ENCODE measurements around the gene LTBP2. TPM values are rescaled to one million over a fixed set of nuclear protein-coding genes. Genes with fewer than 3 reads are reported as not detected.

LTBP2 gene
- total and polyA plus RNA-seq, 8 donors: 2.9 to 36.2 (median 7.9) TPM

DNA sequence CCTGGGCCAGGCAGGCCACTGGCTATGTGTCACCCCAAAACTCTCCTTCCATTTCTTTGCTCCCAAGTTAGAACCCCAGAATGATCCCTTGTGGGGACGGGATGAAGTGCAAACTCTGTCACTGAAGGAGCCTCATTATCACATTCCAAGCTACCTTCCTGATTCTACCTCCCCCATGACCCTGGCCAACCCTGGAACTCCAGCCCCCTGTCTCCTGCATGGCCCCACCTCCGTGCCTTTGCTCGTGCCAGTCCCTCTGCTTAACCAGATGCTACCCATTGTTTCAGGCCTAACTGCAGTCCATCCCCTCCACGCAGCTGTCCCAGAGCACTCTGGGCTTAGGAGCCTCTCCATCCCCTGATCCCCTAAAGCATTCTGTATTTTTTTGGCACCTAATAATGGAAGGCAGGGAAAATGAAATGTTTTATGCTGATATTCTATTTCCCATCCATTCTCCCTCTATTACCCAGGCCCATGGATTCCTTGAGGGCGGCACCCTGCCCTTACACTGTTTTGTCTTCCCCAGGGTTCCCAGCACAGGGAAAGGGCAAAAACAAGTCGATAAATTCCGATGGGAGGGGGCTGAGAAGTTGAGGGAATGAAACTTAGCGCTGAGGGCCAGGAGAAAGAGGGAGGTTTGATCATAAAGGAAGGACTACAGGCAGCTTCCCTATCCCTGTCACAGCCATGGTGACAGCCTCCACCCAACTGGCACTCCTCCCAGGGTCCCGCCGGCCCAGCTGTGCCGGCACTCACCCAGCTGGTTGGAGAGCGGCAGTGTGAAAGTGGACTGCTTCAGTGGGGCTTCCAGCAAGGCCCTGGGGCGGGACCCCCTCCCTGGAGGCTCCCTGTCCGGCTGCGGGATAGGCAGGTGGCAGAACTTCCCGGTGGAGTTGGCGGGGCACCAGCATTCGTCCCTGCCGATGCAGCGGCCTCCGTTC lies 60.3 kb downstream of the LTBP2 start:
- peak in 1 of 2 donors; percentile 59 for DNase-seq
- intact Hi-C loops (cut with DNase I; ENCODE audit: low total_unique reads): no loop called here
- Histone ChIP-seq H3K9me3 (no peaks in the 10 kb centered on the region), H3K27me3 (no peaks in the 10 kb centered on the region), H3K27ac (peak overlapping the region in 4 of 5 donors; percentile 4 to 50 (median 33)), H3K36me3 (peaks cover 0 to 2% (median 0%) of the 10 kb centered on the region in 4 donors), H3K4me1 (peaks cover 0 to 19% (median 8%) of the 10 kb centered on the region in 4 donors), H3K4me3 (no peak overlapping the region)
- no peak for TF ChIP-seq EP300 (IDR thresholded peaks at IDR 0.05)
- TF ChIP-seq, protein P1, sequence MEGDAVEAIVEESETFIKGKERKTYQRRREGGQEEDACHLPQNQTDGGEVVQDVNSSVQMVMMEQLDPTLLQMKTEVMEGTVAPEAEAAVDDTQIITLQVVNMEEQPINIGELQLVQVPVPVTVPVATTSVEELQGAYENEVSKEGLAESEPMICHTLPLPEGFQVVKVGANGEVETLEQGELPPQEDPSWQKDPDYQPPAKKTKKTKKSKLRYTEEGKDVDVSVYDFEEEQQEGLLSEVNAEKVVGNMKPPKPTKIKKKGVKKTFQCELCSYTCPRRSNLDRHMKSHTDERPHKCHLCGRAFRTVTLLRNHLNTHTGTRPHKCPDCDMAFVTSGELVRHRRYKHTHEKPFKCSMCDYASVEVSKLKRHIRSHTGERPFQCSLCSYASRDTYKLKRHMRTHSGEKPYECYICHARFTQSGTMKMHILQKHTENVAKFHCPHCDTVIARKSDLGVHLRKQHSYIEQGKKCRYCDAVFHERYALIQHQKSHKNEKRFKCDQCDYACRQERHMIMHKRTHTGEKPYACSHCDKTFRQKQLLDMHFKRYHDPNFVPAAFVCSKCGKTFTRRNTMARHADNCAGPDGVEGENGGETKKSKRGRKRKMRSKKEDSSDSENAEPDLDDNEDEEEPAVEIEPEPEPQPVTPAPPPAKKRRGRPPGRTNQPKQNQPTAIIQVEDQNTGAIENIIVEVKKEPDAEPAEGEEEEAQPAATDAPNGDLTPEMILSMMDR (IDR thresholded peaks at IDR 0.05): no peak
- TF ChIP-seq POLR2A (IDR thresholded peaks at IDR 0.05): no peak
- TF ChIP-seq POLR2AphosphoS5 (IDR thresholded peaks at IDR 0.05): no peak
- WGBS, 5 donors: 45 to 61% (median 59%) methylated on average over 12 to 21 of the region's 21 CpGs

DNA sequence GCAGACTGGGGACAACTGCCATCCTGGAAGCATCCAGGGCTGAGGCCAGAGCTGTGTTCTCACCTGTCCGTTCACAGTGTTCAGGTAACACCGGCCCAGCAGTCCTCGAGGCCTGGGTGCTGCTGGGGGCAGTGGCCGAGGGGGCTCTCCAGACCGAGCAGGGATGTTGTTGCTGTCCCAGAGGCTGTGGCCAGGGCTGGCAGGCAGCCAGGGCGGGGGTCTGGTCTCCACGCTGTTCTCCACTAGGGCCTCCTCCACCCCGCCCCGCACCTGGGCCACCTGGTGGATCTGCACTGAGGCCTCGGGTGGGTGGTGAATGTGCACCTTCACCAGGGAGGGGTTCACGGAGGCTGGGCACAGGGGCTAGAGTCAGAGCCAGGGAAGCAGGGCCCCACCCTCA lies 61.0 kb downstream of the LTBP2 start:
- TF ChIP-seq POLR2AphosphoS5 (IDR thresholded peaks at IDR 0.05) (no peak), EP300 (IDR thresholded peaks at IDR 0.05) (no peak), POLR2A (IDR thresholded peaks at IDR 0.05) (no peak)
- TF ChIP-seq, protein P1 (IDR thresholded peaks at IDR 0.05): no peak
- H3K4me3 ChIP-seq: no peak overlapping the region
- H3K27ac ChIP-seq: peak overlapping the region in 1 of 5 donors; percentile 25
- no peaks in the 10 kb centered on the region for H3K27me3 ChIP-seq
- peaks cover 0 to 6% (median 0%) of the 10 kb centered on the region in 4 donors for H3K36me3 ChIP-seq
- WGBS, 5 donors: 74 to 86% (median 77%) methylated on average over 7 to 11 of the region's 11 CpGs
- H3K4me1 ChIP-seq: peaks cover 0 to 23% (median 8%) of the 10 kb centered on the region in 4 donors
- H3K9me3 ChIP-seq: no peaks in the 10 kb centered on the region
- no peak for DNase-seq
- intact Hi-C loops (cut with DNase I; ENCODE audit: low total_unique reads): no loop called here

DNA sequence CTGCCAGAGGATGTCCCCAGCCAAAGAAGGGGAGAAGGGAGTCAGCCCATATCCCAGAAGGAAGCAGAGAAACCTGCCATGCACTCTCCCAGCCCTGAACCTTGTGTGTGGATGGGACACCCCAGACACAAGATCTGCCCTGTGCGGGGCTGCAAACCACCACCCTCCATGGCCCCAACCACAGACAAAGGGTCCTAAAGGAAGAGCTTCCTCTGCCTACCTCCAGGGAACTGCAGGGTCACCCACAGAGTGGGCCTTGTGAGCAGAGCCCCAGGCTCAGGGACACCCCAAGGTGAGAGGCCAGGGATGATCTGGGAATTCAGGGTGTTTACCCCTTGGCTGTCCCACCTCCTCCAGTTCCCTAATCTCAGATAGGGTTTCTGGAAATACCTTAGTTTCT lies 62.0 kb downstream of the LTBP2 start:
- Histone ChIP-seq H3K36me3 (peaks cover 0 to 6% (median 0%) of the 10 kb centered on the region in 4 donors), H3K9me3 (no peaks in the 10 kb centered on the region), H3K4me3 (no peak overlapping the region), H3K4me1 (peaks cover 0 to 23% (median 8%) of the 10 kb centered on the region in 4 donors), H3K27ac (no peak overlapping the region), H3K27me3 (no peaks in the 10 kb centered on the region)
- no peak for DNase-seq
- WGBS, 5 donors: 0 to 71% (median 0%) methylated on average over 1 of the region's 1 CpG
- intact Hi-C loops (cut with DNase I; ENCODE audit: low total_unique reads): no loop called here
- TF ChIP-seq POLR2AphosphoS5 (IDR thresholded peaks at IDR 0.05): no peak
- TF ChIP-seq, protein P1 (IDR thresholded peaks at IDR 0.05): no peak
- TF ChIP-seq EP300 (IDR thresholded peaks at IDR 0.05): no peak
- TF ChIP-seq POLR2A (IDR thresholded peaks at IDR 0.05): no peak

DNA sequence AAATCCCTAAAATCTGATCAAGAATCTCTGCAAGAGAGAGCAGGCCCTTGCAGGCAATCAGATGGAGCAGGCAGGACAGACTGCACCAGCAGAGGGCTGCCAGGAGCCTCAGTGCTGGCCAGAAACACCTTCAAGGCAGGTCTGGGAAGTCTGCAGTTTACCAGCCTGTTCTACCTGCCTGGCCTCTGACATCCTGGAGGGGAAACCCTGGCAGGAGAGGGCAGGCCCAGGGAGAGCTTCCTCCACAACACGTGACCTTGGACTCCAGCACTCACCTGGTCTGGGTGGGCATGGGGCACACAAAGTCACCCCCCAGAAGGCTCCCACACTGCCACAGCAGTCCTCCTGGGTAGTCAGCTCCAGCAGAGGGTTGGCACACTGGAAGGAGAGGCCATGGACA lies 62.4 kb downstream of the LTBP2 start:
- no peak for TF ChIP-seq POLR2AphosphoS5 (IDR thresholded peaks at IDR 0.05)
- intact Hi-C loops (cut with DNase I; ENCODE audit: low total_unique reads): no loop called here
- 50 to 74% (median 63%) methylated on average over 1 of the region's 1 CpG; no CpG with 5 or more reads in 1 of the 5 donors for WGBS, 5 donors
- Histone ChIP-seq H3K4me3 (no peak overlapping the region), H3K36me3 (peaks cover 0 to 6% (median 0%) of the 10 kb centered on the region in 4 donors), H3K27me3 (no peaks in the 10 kb centered on the region), H3K9me3 (no peaks in the 10 kb centered on the region), H3K4me1 (peaks cover 0 to 23% (median 8%) of the 10 kb centered on the region in 4 donors), H3K27ac (no peak overlapping the region)
- no peak for DNase-seq

All from stomach (tissue), 9 donors.